Tibial nerve (tissue), 4 donors: ENCODE measurements around the gene CXADR. TPM values are rescaled to one million over a fixed set of nuclear protein-coding genes. Genes with fewer than 3 reads are reported as not detected.
"Not testable (repeated sequence)": the region's sequence is repeated elsewhere in the genome, so short reads cannot be mapped to it uniquely, and the experiment has no call there.

ENCODE experiments used
- DNase-seq, 2 donors: peaks; one replicate each; pipeline ENCODE4 v3.0.0-alpha.2; 2019; ENCODE audit warnings: low spot score in 2 of 2
- H3K27ac ChIP-seq, 4 donors: fragments of 200-600 bp; sonication (generic) in 3 of 4; one replicate each; pipeline ENCODE4 v1.5.1; 2017 to 2019; ENCODE audit warnings: mild to moderate bottlenecking in 1 of 4
- H3K27me3 ChIP-seq, 2 donors: fragments of 200-600 bp; sonication (generic) in 1 of 2; one replicate each; pipeline versions ENCODE4 v1.5.1 to v1.6.0; 2017 to 2019
- H3K36me3 ChIP-seq, 3 donors: fragments of 200-600 bp; sonication (generic); one replicate each; pipeline ENCODE4 v1.5.1; 2018 to 2019
- H3K4me1 ChIP-seq, 4 donors: fragments of 200-600 bp; sonication (generic) in 3 of 4; one replicate each; pipeline ENCODE4 v1.5.1; 2017 to 2019
- H3K4me3 ChIP-seq, 4 donors: fragments of 200-600 bp; sonication (generic) in 3 of 4; one replicate each; pipeline ENCODE4 v1.5.1; 2017 to 2019; ENCODE audit warnings: mild to moderate bottlenecking in 1 of 4, moderate library complexity in 1 of 4
- H3K9me3 ChIP-seq, 4 donors: fragments of 200-600 bp; sonication (generic) in 3 of 4; one replicate each; pipeline ENCODE4 v1.5.1; 2017 to 2019
- EP300 ChIP-seq, 2 donors: sonication (generic); formaldehyde crosslinking; IDR thresholded peaks; one replicate each; pipeline ENCODE4 v1.6.1; 2017; ENCODE audit warnings: antibody characterized with exemption in 2 of 2, mild to moderate bottlenecking in 1 of 2
- POLR2A ChIP-seq, 2 donors: fragments of 450-650 bp; IDR thresholded peaks; one replicate each; pipeline ENCODE4 v1.6.1; 2017; ENCODE audit warnings: antibody characterized with exemption in 2 of 2, mild to moderate bottlenecking in 2 of 2, moderate library complexity in 2 of 2
- WGBS, 2 donors: methylation state at CpG; one replicate each; pipeline ENCODE4 v1.1.5; 2018; 5-methylcytosine and 5-hydroxymethylcytosine counted together
- total RNA-seq, 4 donors: library from RNA; depleted of rRNA; stranded (reverse); fragments of >200 nt; gene quantifications; one replicate each; pipeline ENCODE4 v1.1.0, GENCODE V29; 2016
- TF ChIP-seq, protein P1 (sequence below), 5 experiments: fragments of 200-600 bp in 3 of 5; fragments of 450-650 bp in 2 of 5; sonication (generic) in 3 of 5; IDR thresholded peaks; one replicate each; pipeline ENCODE4 v1.5.1; 2016 to 2019; ENCODE audit warnings: antibody characterized with exemption in 5 of 5, mild to moderate bottlenecking in 3 of 5, moderate library complexity in 2 of 5

The CXADR gene
- total RNA-seq, 4 donors from 2014 or later: 0.30 to 9.2 (median 1.5) TPM

GRCh38 chr21:17501107-17502006, 11.5 kb upstream of the CXADR start:
- WGBS, 2 donors: 77 to 80% methylated on average over 4 of the region's 4 CpGs
- no peak for TF ChIP-seq EP300 (IDR thresholded peaks at IDR 0.05)
- no peak for TF ChIP-seq POLR2A (IDR thresholded peaks at IDR 0.05)
- TF ChIP-seq, protein P1, sequence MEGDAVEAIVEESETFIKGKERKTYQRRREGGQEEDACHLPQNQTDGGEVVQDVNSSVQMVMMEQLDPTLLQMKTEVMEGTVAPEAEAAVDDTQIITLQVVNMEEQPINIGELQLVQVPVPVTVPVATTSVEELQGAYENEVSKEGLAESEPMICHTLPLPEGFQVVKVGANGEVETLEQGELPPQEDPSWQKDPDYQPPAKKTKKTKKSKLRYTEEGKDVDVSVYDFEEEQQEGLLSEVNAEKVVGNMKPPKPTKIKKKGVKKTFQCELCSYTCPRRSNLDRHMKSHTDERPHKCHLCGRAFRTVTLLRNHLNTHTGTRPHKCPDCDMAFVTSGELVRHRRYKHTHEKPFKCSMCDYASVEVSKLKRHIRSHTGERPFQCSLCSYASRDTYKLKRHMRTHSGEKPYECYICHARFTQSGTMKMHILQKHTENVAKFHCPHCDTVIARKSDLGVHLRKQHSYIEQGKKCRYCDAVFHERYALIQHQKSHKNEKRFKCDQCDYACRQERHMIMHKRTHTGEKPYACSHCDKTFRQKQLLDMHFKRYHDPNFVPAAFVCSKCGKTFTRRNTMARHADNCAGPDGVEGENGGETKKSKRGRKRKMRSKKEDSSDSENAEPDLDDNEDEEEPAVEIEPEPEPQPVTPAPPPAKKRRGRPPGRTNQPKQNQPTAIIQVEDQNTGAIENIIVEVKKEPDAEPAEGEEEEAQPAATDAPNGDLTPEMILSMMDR (IDR thresholded peaks at IDR 0.05): no peak
- no peaks in the 10 kb centered on the region for H3K36me3 ChIP-seq

DNA sequence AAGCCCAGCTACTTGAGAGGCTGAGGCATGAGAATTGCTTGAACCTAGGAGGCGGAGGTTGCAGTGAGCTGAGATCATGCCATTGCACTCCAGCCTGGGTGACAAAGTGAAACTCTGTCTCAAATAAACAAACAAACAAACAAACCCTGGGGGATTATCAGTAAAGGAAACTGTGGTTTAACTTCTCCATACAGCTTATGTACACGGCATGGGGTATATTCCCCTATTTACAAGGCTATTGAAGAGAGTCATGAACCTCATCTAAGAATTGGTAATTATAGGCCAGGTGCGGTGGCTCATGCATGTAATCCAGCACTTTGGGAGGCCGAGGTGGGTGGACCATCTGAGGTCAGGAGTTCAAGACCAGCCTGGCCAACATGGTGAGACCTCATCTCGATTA, 9.9 kb upstream of the CXADR start:
- not testable (repeated sequence) for H3K4me3 ChIP-seq

More at GRCh38 chr21:17501107-17502006, 11.5 kb upstream of the CXADR start:
- Histone ChIP-seq H3K4me1 (peaks cover 0 to 7% (median 0%) of the 10 kb centered on the region in 4 donors), H3K27me3 (no peaks in the 10 kb centered on the region), H3K4me3 (no peak overlapping the region), H3K9me3 (peaks cover 0 to 15% (median 2%) of the 10 kb centered on the region in 4 donors), H3K27ac (no peak overlapping the region)
- DNase-seq: no peak

GRCh38 chr21:17506951-17507350, 5.9 kb upstream of the CXADR start:
- H3K4me1 ChIP-seq: peaks cover 0 to 4% (median 0%) of the 10 kb centered on the region in 4 donors
- H3K27me3 ChIP-seq: peaks cover 0 to 12% of the 10 kb centered on the region in 2 donors
- TF ChIP-seq POLR2A (IDR thresholded peaks at IDR 0.05): no peak
- TF ChIP-seq EP300 (IDR thresholded peaks at IDR 0.05): no peak
- TF ChIP-seq, protein P1 (IDR thresholded peaks at IDR 0.05): no peak
- no peak for DNase-seq
- WGBS, 2 donors: 87 to 98% methylated on average over 7 of the region's 7 CpGs
- H3K36me3 ChIP-seq: no peaks in the 10 kb centered on the region
- H3K9me3 ChIP-seq: peaks cover 0 to 15% (median 2%) of the 10 kb centered on the region in 4 donors
- no peak overlapping the region for H3K27ac ChIP-seq
- H3K4me3 ChIP-seq: no peak overlapping the region

More for the DNA sequence above, 9.9 kb upstream of the CXADR start:
- 81 to 86% methylated on average over 5 of the region's 5 CpGs for WGBS, 2 donors
- DNase-seq, H3K36me3 ChIP-seq, H3K27me3 ChIP-seq, H3K27ac ChIP-seq, H3K4me1 ChIP-seq: not testable (repeated sequence)
- peaks cover 0 to 15% (median 2%) of the 10 kb centered on the region in 4 donors for H3K9me3 ChIP-seq

- 93% methylated on average over 5 of the region's 5 CpGs for WGBS, 2 donors
- TF ChIP-seq, protein P1 (IDR thresholded peaks at IDR 0.05): no peak
- TF ChIP-seq EP300 (IDR thresholded peaks at IDR 0.05): no peak
- no peak for TF ChIP-seq POLR2A (IDR thresholded peaks at IDR 0.05)
Measured at GRCh38 chr21:17507591-17507990, 5.3 kb upstream of the CXADR start.

GRCh38 chr21:17513214-17514123, 626 bp downstream of the CXADR start:
- Histone ChIP-seq H3K4me1 (peaks cover 0 to 27% (median 7%) of the 10 kb centered on the region in 4 donors), H3K9me3 (no peaks in the 10 kb centered on the region), H3K4me3 (peak overlapping the region; percentile 54 to 74 (median 66)), H3K27me3 (peaks cover 0 to 15% of the 10 kb centered on the region in 2 donors), H3K36me3 (no peaks in the 10 kb centered on the region), H3K27ac (peak overlapping the region in 2 of 4 donors; percentile 5 to 78)
- whole genome bisulfite sequencing, 2 donors: 2% methylated on average over 53 to 56 of the region's 69 CpGs
- no peak for DNase-seq
- no peak for TF ChIP-seq EP300 (IDR thresholded peaks at IDR 0.05)
- TF ChIP-seq, protein P1 (IDR thresholded peaks at IDR 0.05): no peak
- TF ChIP-seq POLR2A (IDR thresholded peaks at IDR 0.05): no peak

More at GRCh38 chr21:17507591-17507990, 5.3 kb upstream of the CXADR start:
- H3K27me3 ChIP-seq: peaks cover 0 to 15% of the 10 kb centered on the region in 2 donors
- peaks cover 0 to 15% (median 2%) of the 10 kb centered on the region in 4 donors for H3K9me3 ChIP-seq
- H3K4me1 ChIP-seq: peaks cover 0 to 10% (median 3%) of the 10 kb centered on the region in 4 donors
- no peak for DNase-seq
- no peak overlapping the region for H3K4me3 ChIP-seq
- no peaks in the 10 kb centered on the region for H3K36me3 ChIP-seq
- H3K27ac ChIP-seq: no peak overlapping the region
